ENCODE measurements around the gene CEP85.
"Not testable (repeated sequence)": the region's sequence is repeated elsewhere in the genome, so short reads cannot be mapped to it uniquely, and the experiment has no call there.

CEP85 gene

DNA sequence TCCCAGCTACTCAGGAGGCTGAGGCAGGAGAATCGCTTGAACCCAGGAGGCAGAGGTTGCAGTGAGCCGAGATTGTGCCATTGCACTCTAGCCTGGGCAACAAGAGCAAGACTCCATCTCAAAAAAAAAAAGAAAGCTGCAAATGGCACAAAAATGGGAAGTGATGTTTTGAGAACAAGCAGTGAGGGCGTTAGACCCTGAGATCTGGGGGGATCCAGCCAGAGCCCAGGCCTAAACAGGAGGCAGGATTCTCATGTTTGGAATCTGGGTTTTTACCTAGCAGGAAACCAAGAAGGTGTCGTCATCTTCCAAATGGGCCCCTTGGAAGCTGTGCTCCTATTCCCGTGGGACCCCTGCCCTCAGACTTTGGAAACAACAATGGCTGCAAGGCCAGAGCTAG lies 58.7 kb downstream of the CEP85 start:
- not testable (repeated sequence) for DNase-seq

- DNase-seq: no peak
These were observed 60.0 kb downstream of the CEP85 start for GRCh38 chr1:26293911-26294463.

GRCh38 chr1:26295194-26296138 lies 61.5 kb downstream of the CEP85 start:
- DNase-seq: no peak

GRCh38 chr1:26296340-26297056 lies 62.5 kb downstream of the CEP85 start:
- no peak for DNase-seq

GRCh38 chr1:26297057-26297790 lies 63.2 kb downstream of the CEP85 start:
- DNase-seq: no peak

GRCh38 chr1:26297791-26298124 lies 63.8 kb downstream of the CEP85 start:
- DNase-seq: no peak

GRCh38 chr1:26300578-26301275 lies 66.7 kb downstream of the CEP85 start:
- DNase-seq: no peak

DNA sequence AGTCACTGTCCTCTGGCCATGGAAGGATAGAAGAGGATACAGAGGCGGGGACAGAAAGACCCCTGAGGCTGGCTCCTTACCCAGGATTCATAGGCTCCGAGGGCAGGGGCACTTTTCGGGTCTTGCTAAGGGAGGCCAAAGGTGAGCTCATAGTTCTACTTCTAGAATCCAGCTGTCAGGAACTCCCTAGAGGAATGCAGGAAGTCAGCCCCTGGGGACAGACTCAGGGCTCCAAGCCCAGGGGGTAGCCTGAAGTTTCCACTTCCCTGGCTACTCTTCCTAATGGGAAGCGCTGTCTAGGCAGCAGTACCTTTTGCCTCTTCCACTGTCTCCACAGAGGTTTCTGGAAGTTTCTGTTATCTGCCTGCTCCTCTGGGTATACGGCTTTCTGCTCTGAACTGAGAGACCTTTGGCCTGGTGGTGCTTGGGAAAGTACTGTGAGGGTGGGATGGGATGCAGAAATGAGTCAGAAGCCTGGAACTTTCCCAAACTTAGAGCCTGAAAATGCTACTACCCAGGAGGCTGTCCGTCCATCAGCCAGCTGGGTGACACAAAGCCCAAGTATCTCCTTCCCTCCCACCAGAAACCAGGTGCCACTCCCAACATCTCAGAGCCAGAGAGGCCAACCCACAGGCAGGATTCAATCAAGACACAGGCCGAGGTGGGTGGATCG lies 68.9 kb downstream of the CEP85 start:
- DNase-seq: no peak

GRCh38 chr1:26305667-26306289 lies 71.8 kb downstream of the CEP85 start:
- DNase-seq: no peak

- peak; percentile 83 to 93 for DNase-seq
These were observed 72.6 kb downstream of the CEP85 start, which contains the start of gene UBXN11 for GRCh38 chr1:26306290-26307229. Gene UBXN11, minus strand, starts transcription at chr1:26306636. Its CDS starts 3,753 bp downstream, at chr1:26302883.

GRCh38 chr1:26307363-26307781 lies 73.4 kb downstream of the CEP85 start:
- no peak for DNase-seq

- not testable (repeated sequence) for DNase-seq
These were observed 74.2 kb downstream of the CEP85 start for GRCh38 chr1:26307966-26308899.

DNA sequence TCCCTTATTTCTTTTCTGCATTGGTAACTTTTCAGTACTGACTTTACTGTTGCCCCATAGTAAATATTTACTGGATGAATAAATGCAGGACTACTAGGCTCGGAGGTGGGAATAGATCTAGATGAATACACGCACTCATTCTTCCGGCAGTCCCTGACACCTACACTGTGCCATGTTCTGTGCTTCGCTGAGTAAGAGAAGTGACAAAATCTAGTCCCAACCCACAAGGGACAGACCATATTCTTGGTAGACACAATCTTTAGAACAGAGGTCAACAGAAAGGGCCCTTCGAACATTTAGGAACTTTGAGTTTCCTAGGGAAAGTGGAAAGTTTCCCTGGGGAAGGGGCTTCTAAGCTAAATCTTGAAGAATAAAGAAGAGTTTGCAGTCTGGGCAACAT lies 80.5 kb downstream of the CEP85 start:
- DNase-seq: no peak

GRCh38 chr1:26315874-26316850 lies 82.2 kb downstream of the CEP85 start:
- no peak for DNase-seq

DNA sequence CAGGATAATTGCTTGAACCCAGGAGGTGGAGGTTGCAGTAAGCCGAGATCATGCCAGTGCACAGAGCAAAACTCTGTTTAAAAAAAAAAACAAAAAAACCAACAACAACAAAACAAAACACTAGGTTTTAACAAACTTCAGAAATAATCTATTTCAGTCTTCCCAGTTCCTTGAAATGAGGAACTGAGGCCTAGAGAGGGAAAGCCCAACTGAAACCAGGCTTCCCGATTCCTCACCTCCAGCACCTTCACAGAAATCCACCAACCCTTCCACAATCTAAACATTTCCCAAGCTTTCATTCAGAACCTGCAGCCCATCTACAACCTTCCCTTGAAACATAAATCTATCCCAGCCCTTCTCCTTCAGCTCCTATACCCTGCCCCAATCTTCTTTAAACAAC lies 83.1 kb downstream of the CEP85 start:
- DNase-seq: no peak

DNA sequence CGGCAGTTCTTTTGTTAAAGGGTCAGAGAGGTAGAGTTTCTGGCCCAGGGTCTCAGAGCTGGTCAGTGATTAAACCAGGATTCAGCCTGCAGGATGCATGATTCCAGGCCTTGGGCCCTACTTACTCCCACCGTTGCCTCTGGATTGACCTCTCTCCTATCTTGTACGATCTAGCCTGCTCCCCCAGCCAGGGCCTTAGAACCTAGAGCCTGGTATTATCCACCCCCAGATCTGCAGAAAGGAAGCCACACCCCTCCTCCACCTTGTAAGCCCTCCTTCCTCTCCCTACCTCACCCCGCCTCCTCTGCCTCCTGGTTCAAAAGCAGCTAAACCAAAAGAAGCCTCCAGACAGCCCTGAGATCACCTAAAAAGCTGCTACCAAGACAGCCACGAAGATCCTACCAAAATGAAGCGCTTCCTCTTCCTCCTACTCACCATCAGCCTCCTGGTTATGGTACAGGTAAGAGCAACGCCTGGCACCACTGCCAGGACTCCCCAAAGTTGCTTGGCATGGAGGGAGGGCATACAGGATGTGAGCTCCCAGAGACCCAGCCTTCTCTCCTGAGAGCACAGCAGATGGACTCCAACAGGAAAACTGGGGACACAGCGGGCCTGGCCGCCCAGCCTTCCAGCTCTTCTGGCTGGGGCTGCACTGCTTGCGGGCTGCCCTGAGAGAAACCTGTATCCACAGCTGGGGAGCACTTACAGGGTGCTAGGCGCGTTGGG lies 83.8 kb downstream of the CEP85 start, which contains the start of gene CD52:
Gene CD52 (plus strand): TSS at position 347 of the 726 bp plus-strand sequence. CDS start 60 bp downstream, at position 407.
- DNase-seq: no peak

All from SW 1271 (cell line).